Activated CD4-positive, alpha-beta T cell treated with anti-CD3 and anti-CD28 coated beads, Interleukin-2, amount 10 ng/mL, durations not matched to agents 24 days and 14 days (primary cell): ENCODE data around the gene MEF2A. TPM values are rescaled to one million over a fixed set of nuclear protein-coding genes. Genes with fewer than 3 reads are reported as not detected.
"Not testable (repeated sequence)": the region's sequence is repeated elsewhere in the genome, so short reads cannot be mapped to it uniquely, and the experiment has no call there.

ENCODE experiments used
- DNase-seq: peaks from one replicate; pipeline ENCODE4 v3.0.0; 2022
- H3K27ac Mint-ChIP-seq: one replicate; pipeline ENCODE4 v1.8.0; 2022; ENCODE audit warnings: mild to moderate bottlenecking, mixed read lengths
- H3K27me3 Mint-ChIP-seq: one replicate; pipeline ENCODE4 v1.8.0; 2022; ENCODE audit warnings: mixed read lengths
- H3K36me3 Mint-ChIP-seq: one replicate; pipeline ENCODE4 v1.8.0; 2022; ENCODE audit warnings: low read depth, mild to moderate bottlenecking, mixed read lengths
- H3K4me1 Mint-ChIP-seq: one replicate; pipeline ENCODE4 v1.8.0; 2021; ENCODE audit warnings: mixed read lengths
- H3K4me3 Mint-ChIP-seq: one replicate; pipeline ENCODE4 v1.8.0; 2022; ENCODE audit warnings: mild to moderate bottlenecking, moderate library complexity, mixed read lengths
- H3K9me3 Mint-ChIP-seq: one replicate; pipeline ENCODE4 v1.8.0; 2021; ENCODE audit warnings: mixed read lengths
- intact Hi-C: fragments of 100-400 bp; cut with micrococcal nuclease; formaldehyde crosslinking; loops from one replicate; pipeline ENCODE4 v1.15.1; 2023
- total RNA-seq: library from RNA; stranded (reverse); gene quantifications from 2 replicates; pipeline ENCODE4 v1.2.3, GENCODE V29; 2022

MEF2A gene
- total RNA-seq, 1 donor from 2014 or later, result 25.3 TPM

DNA sequence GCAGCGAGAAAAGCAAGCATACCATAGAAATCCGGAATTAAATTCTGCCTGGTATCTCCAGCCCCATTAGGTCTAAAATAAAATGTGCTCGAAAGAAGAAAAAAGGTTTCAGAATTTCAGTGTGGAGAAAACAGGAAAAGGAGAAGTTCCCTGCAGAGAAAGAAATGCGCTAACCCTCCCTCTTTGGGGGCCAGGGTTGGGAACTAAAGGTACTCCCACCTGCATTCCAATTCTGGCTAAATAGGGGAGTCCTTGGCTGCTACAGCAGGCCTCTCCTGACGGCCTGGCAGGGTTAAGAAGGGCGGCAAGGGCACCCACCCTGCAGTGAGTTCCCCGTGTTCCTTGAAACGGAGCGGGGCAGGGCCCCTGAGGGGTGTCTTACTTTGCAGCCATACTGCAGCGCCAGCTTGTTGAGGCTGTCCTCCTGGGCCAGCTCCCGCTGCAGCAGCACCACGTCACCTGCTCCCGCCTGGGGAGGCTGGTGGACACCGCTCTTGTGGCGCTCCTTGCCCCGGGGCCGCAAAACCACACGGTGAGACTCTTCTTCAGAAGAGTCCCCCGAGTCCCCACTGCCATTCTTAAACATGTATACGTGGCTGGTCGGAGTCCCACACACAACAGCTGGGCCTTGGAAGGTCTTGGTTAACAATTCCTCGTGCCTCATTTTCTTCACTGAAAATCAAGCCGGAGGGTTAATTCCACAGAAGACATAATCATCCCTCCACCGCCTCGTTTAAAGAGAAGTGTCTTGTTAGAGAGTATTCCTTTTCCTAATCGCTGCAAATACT is 165.7 kb downstream of the MEF2A start:
- Mint-ChIP-seq H3K27me3 (no peaks in the 10 kb centered on the region), H3K9me3 (no peaks in the 10 kb centered on the region), H3K4me1 (peaks cover 23% of the 10 kb centered on the region), H3K4me3 (peak overlapping the region; percentile 80), H3K36me3 (peaks cover 12% of the 10 kb centered on the region), H3K27ac (no peak overlapping the region)
- intact Hi-C loops, result loop anchor here (10.0 kb wide), 1 partner anchor 627 kb away; the partner anchor contains the start of gene SYNM
- no peak for DNase-seq

- H3K4me1 Mint-ChIP-seq, result peaks cover 24% of the 10 kb centered on the region
- H3K27ac Mint-ChIP-seq, result peak overlapping the region; percentile 56
- DNase-seq, result no peak
- H3K4me3 Mint-ChIP-seq, result peak overlapping the region; percentile 80
- H3K36me3 Mint-ChIP-seq, result peaks cover 9% of the 10 kb centered on the region
- no peaks in the 10 kb centered on the region for H3K9me3 Mint-ChIP-seq
- no peaks in the 10 kb centered on the region for H3K27me3 Mint-ChIP-seq
- intact Hi-C loops, result loop anchor here (10.0 kb wide), 1 partner anchor 627 kb away; the partner anchor contains the start of gene SYNM
Observed at GRCh38 chr15:99732124-99732750, 166.5 kb downstream of the MEF2A start.

GRCh38 chr15:99732751-99733267 is 167.0 kb downstream of the MEF2A start:
- Mint-ChIP-seq H3K9me3 (no peaks in the 10 kb centered on the region), H3K27me3 (no peaks in the 10 kb centered on the region), H3K4me1 (peaks cover 27% of the 10 kb centered on the region), H3K27ac (peak overlapping the region; percentile 56), H3K4me3 (peak overlapping the region; percentile 80), H3K36me3 (peaks cover 7% of the 10 kb centered on the region)
- intact Hi-C loops, result loop anchor here (1.0 to 10.0 kb wide), 3 partner anchors 12 to 628 kb away; partner anchors contain the start of gene SYNM
- no peak for DNase-seq

DNA sequence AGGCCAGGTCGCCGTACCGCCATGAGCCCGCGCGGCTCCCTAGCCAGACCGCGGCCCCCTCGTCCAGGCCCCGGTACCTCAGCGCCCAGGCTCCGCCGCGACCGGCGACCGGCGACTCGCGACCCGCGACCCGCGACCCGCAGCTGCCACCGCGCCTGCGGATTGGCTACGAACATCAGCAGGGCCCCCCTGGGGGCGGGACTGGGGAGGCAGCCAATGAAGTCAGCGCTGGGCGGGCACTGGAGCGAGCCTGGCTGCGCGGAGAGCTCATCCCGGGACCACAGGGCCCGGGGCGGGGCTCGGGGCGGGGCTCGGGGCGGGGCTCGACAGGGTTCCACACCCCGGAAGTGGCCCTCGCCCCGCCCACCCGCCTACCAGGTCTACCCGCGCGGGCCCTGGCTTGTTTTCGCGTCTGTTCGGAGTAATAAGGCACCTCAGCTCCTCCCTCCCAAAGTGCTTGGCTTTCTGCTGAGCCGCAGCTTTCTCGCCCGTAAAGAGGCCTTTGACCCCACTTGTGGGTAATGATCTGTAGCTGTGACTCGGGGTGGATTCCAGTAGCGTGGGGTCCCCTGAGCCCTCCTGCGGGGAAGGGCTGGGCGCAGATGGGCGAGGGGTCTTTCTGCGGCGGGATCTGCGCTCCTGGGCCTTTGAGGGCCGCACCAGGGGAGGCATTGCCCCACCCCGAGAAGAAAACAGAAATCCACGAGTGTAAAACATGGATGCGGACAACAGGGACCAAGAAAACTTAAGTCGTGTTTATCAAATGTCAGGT is 167.7 kb downstream of the MEF2A start, which contains the start of gene LYSMD4:
TSS of gene LYSMD4 (minus strand) at position 170 of the 772 bp plus-strand sequence. CDS start 1,438 bp downstream, outside the sequence.
- H3K9me3 Mint-ChIP-seq, result no peaks in the 10 kb centered on the region
- peak within 1 kb of the TSS; percentile 86 for H3K4me3 Mint-ChIP-seq
- intact Hi-C loops, result loop anchor here (1.0 to 10.0 kb wide), 3 partner anchors 12 to 629 kb away; partner anchors contain the start of gene SYNM

GRCh38 chr15:99734040-99734291 is 168.2 kb downstream of the MEF2A start:
- DNase-seq, H3K36me3 Mint-ChIP-seq, H3K27me3 Mint-ChIP-seq, H3K9me3 Mint-ChIP-seq: not testable (repeated sequence)
- H3K4me1 Mint-ChIP-seq, result peaks cover 30% of the 10 kb centered on the region
- peak overlapping the region; percentile 86 for H3K4me3 Mint-ChIP-seq
- intact Hi-C loops, result loop anchor here (10.0 kb wide), 1 partner anchor 629 kb away; the partner anchor contains the start of gene SYNM
- peak overlapping the region; percentile 96 for H3K27ac Mint-ChIP-seq

More for the DNA sequence above, 167.7 kb downstream of the MEF2A start, which contains the start of gene LYSMD4:
- peaks cover 7% of the 10 kb centered on the region for H3K36me3 Mint-ChIP-seq
- H3K27ac Mint-ChIP-seq, result peak within 1 kb of the TSS; percentile 96
- peaks cover 27% of the 10 kb centered on the region for H3K4me1 Mint-ChIP-seq
- no peaks in the 10 kb centered on the region for H3K27me3 Mint-ChIP-seq
- DNase-seq, result peak; percentile 99

- Mint-ChIP-seq H3K9me3 (no peaks in the 10 kb centered on the region), H3K4me3 (peak overlapping the region; percentile 24), H3K27me3 (no peaks in the 10 kb centered on the region), H3K36me3 (peaks cover 2% of the 10 kb centered on the region), H3K27ac (peak overlapping the region; percentile 75), H3K4me1 (peaks cover 30% of the 10 kb centered on the region)
- no peak for DNase-seq
- intact Hi-C loops, result loop anchor here (10.0 kb wide), 1 partner anchor 630 kb away; the partner anchor contains the start of gene SYNM
Observed at GRCh38 chr15:99734575-99734974, 168.8 kb downstream of the MEF2A start.

- intact Hi-C loops, result loop anchor here (10.0 kb wide), 1 partner anchor 631 kb away; the partner anchor contains the start of gene SYNM
- Mint-ChIP-seq H3K27me3 (no peaks in the 10 kb centered on the region), H3K9me3 (no peaks in the 10 kb centered on the region), H3K4me3 (no peak overlapping the region), H3K36me3 (peaks cover 2% of the 10 kb centered on the region), H3K27ac (no peak overlapping the region), H3K4me1 (peaks cover 26% of the 10 kb centered on the region)
- DNase-seq, result no peak
Observed at GRCh38 chr15:99735868-99736267, 170.1 kb downstream of the MEF2A start.

DNA sequence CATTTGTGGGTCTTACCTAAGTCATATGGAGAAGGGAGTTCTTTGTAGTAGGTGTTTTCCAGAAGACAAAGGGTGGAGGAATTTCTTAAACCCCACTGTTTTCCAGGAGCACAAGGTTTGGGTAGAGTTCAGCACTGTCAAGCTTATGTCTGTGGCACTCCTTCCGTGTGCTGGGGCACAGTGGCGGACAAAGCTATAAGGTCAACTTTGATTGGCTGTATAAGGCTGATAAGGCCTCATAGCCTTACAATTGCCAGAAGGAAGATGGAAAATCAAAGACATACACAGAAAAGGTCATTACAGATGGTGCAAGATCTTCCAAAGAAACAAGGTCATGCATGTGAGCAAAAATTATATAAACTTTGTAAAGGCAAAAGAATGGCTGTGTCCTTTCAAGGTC is 170.9 kb downstream of the MEF2A start:
- Mint-ChIP-seq H3K4me3 (no peak overlapping the region), H3K27ac (no peak overlapping the region), H3K4me1 (peaks cover 23% of the 10 kb centered on the region), H3K9me3 (no peaks in the 10 kb centered on the region), H3K27me3 (no peaks in the 10 kb centered on the region), H3K36me3 (no peaks in the 10 kb centered on the region)
- no peak for DNase-seq
- intact Hi-C loops, result loop anchor here (10.0 kb wide), 1 partner anchor 632 kb away; the partner anchor contains the start of gene SYNM

GRCh38 chr15:99738021-99738847 is 172.4 kb downstream of the MEF2A start:
- intact Hi-C loops, result loop anchor here (10.0 kb wide), 1 partner anchor 633 kb away; the partner anchor contains the start of gene SYNM
- Mint-ChIP-seq H3K27ac (no peak overlapping the region), H3K4me3 (no peak overlapping the region), H3K4me1 (peaks cover 15% of the 10 kb centered on the region), H3K9me3 (no peaks in the 10 kb centered on the region), H3K36me3 (no peaks in the 10 kb centered on the region), H3K27me3 (no peaks in the 10 kb centered on the region)
- no peak for DNase-seq

DNA sequence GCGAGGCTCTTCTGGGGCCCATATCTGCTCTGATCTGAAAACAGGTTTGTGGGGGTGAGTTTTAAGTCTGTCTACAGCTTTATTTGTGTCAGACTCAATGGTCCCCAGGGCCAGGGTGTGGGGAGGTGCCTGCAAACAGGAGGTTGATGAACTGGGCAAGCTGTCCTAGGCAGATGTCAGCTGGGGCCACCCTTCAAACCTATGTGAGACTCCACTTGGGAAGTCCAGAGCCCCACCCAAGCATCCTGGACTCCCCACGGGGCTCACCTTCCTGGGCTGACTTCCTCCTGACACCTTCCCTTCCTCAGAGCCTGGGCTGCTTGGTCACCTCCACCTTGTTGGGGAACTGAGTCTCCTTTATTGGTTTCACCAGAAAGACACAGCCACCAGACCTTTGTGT is 176.1 kb downstream of the MEF2A start:
- Mint-ChIP-seq H3K27ac (no peak overlapping the region), H3K9me3 (no peaks in the 10 kb centered on the region), H3K27me3 (peaks cover 2% of the 10 kb centered on the region), H3K4me3 (no peak overlapping the region), H3K4me1 (peaks cover 6% of the 10 kb centered on the region), H3K36me3 (no peaks in the 10 kb centered on the region)
- intact Hi-C loops, result no loop called here
- no peak for DNase-seq

- H3K9me3 Mint-ChIP-seq, result no peaks in the 10 kb centered on the region
- no peaks in the 10 kb centered on the region for H3K4me1 Mint-ChIP-seq
- H3K27me3 Mint-ChIP-seq, result peaks cover 4% of the 10 kb centered on the region
- no peaks in the 10 kb centered on the region for H3K36me3 Mint-ChIP-seq
- intact Hi-C loops, result no loop called here
- DNase-seq, result peak; percentile 54
- no peak overlapping the region for H3K4me3 Mint-ChIP-seq
- H3K27ac Mint-ChIP-seq, result no peak overlapping the region
Observed at GRCh38 chr15:99744142-99744541, 178.4 kb downstream of the MEF2A start.

DNA sequence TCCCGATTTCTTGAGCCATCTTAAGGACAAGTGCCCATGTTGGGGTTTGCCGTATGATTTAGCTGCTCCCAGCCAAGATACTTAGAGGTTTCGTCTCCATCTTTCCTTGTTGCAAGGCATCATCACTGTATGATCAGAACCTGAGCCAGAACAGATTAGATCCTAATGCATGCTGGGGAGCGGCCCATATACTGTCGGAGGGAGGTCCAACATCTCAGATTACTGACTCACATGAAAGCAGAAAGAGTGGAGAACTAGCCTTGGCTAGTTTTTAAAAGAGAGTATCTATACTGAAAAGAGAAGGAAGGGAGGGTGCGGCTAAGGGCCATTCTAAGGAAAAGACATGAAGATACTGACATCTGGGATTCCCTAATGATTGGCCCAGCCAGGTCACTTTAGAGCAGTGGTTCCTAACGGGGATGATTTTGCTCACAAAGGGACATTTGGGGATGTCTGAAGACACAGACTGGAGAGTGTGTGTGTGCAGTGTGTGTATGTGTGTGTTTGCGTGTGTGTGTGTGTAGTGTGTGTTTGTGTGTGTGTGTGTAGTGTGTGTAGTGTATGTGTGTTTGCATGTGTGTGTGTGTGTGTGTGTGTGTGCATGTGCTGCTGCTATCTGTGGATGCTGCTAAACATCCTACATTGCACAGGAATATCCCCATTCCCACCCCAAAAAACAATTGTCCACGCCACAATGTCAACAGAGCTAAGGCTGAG is 179.7 kb downstream of the MEF2A start:
- no peaks in the 10 kb centered on the region for H3K36me3 Mint-ChIP-seq

More for the DNA sequence above, 179.7 kb downstream of the MEF2A start:
- DNase-seq, result no peak
- H3K27ac Mint-ChIP-seq, result no peak overlapping the region
- peaks cover 3% of the 10 kb centered on the region for H3K4me1 Mint-ChIP-seq
- intact Hi-C loops, result no loop called here
- H3K27me3 Mint-ChIP-seq, result peaks cover 4% of the 10 kb centered on the region
- no peak overlapping the region for H3K4me3 Mint-ChIP-seq
- no peaks in the 10 kb centered on the region for H3K9me3 Mint-ChIP-seq
